Epithelial cell of prostate (primary cell): ENCODE data around the gene LENG8.
"Not testable (repeated sequence)": the region's sequence is repeated elsewhere in the genome, so short reads cannot be mapped to it uniquely, and the experiment has no call there.

Experiments used
- DNase-seq: peaks from one replicate; pipeline ENCODE4 v3.0.0-alpha.2; 2011; ENCODE audit warnings: low read depth, low spot score
- H3K27ac ChIP-seq: fragments of 450-650 bp; 2 replicates; pipeline ENCODE4 v1.5.1; 2017; ENCODE audit warnings: mild to moderate bottlenecking

Gene LENG8

GRCh38 chr19:54459282-54460229 is 10.6 kb downstream of the LENG8 start:
- H3K27ac ChIP-seq = no peak overlapping the region
- no peak for DNase-seq

- DNase-seq = no peak
- H3K27ac ChIP-seq = no peak overlapping the region
These were observed 11.4 kb downstream of the LENG8 start for GRCh38 chr19:54460230-54461005.

- no peak for DNase-seq
- H3K27ac ChIP-seq = peak overlapping the region; percentile 99
These were observed 12.2 kb downstream of the LENG8 start for GRCh38 chr19:54461210-54461609.

GRCh38 chr19:54461613-54462012 is 12.6 kb downstream of the LENG8 start:
- DNase-seq = no peak
- peak overlapping the region; percentile 99 for H3K27ac ChIP-seq

- no peak for DNase-seq
These were observed 13.2 kb downstream of the LENG8 start for GRCh38 chr19:54462047-54462654.

GRCh38 chr19:54462655-54463530 is 13.9 kb downstream of the LENG8 start:
- DNase-seq = no peak
- peak overlapping the region; percentile 99 for H3K27ac ChIP-seq

More at GRCh38 chr19:54462047-54462654, 13.2 kb downstream of the LENG8 start:
- peak overlapping the region; percentile 99 for H3K27ac ChIP-seq

- H3K27ac ChIP-seq = peak within 1 kb of the TSS; percentile 99
- peak; percentile 99 for DNase-seq
These were observed 14.6 kb downstream of the LENG8 start, which contains the start of gene LENG9 for GRCh38 chr19:54463531-54464043. TSS of gene LENG9 (minus strand) at chr19:54463778. CDS start at chr19:54463526, 252 bp downstream.

GRCh38 chr19:54464044-54464629 is 15.1 kb downstream of the LENG8 start:
- peak; percentile 99 for DNase-seq
- H3K27ac ChIP-seq = peak overlapping the region; percentile 99

GRCh38 chr19:54464630-54465425 is 15.8 kb downstream of the LENG8 start:
- no peak for DNase-seq
- H3K27ac ChIP-seq = peak overlapping the region; percentile 99

GRCh38 chr19:54465426-54466109 is 16.6 kb downstream of the LENG8 start:
- H3K27ac ChIP-seq = peak overlapping the region; percentile 99
- no peak for DNase-seq

- not testable (repeated sequence) for DNase-seq, H3K27ac ChIP-seq
These were observed 17.1 kb downstream of the LENG8 start for GRCh38 chr19:54466110-54466480.

GRCh38 chr19:54469496-54469934 is 20.5 kb downstream of the LENG8 start:
- no peak for DNase-seq
- no peak overlapping the region for H3K27ac ChIP-seq

GRCh38 chr19:54470276-54470887 is 21.4 kb downstream of the LENG8 start:
- no peak overlapping the region for H3K27ac ChIP-seq
- no peak for DNase-seq

- H3K27ac ChIP-seq = peak overlapping the region; percentile 39
- DNase-seq = no peak
These were observed 22.2 kb downstream of the LENG8 start for GRCh38 chr19:54470991-54471782.

- DNase-seq = no peak
- H3K27ac ChIP-seq = peak within 1 kb of the TSS; percentile 71
These were observed 24.3 kb downstream of the LENG8 start, which contains the start of gene CDC42EP5 for GRCh38 chr19:54473071-54473891. TSS of gene CDC42EP5 (minus strand) at chr19:54473296. CDS start at chr19:54465547, 7,749 bp downstream.
